ENCODE results near the gene GXYLT1. TPM values are rescaled to one million over a fixed set of nuclear protein-coding genes. Genes with fewer than 3 reads are reported as not detected.

The GXYLT1 gene
- total and polyA plus RNA-seq, 4 donors, result 8.6 to 16.3 (median 12.5) TPM

DNA sequence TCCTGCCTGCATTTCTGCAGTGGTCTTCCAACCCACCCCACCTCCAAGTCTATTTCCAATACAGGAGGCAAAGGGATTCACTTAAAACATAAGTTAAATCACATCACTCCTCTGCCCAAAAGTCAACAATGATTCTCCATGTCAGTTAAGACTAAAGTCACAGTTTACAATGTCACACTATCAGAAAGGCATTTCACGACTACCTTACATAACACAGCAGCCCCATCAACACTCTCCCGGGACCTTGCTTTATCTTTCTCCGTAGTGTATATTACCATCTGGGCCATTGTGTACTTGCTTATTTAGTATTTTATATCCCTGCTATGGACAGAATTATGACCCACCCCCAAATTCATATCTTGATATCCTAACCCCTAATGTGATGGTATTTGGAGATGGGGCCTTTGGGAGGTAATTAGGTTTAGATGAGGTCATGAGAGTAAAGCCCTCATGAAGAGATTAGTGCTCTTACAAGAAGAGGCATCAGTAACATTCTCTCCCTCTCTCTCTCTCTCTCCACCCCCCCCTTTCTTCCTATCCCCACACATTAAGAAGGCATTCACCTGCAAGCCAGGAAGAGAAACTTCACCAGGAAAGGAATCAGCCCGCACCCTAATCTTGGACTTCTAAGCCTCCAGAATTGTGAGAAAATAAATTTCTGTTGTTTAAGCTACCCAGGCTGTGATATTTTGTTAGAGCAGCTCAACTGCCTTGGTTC is 112.7 kb downstream of the GXYLT1 start:
- H3K9me3 ChIP-seq (ENCODE audit: control insufficient read depth, insufficient read depth, low read length), result no peaks in the 10 kb centered on the region
- H3K4me1 ChIP-seq (ENCODE audit: control insufficient read depth, insufficient read depth, low read length), result no peaks in the 10 kb centered on the region
- H3K27ac ChIP-seq (ENCODE audit: low read depth, low read length), result no peak overlapping the region
- no peaks in the 10 kb centered on the region for H3K27me3 ChIP-seq (ENCODE audit: control insufficient read depth, insufficient read depth, low read length)
- no peak for DNase-seq (ENCODE audit: low read depth in 4 of 6, low spot score in 6 of 6)
- no peaks in the 10 kb centered on the region for H3K36me3 ChIP-seq (ENCODE audit: control insufficient read depth, insufficient read depth, low read length)
- no peak overlapping the region for H3K4me3 ChIP-seq (ENCODE audit: low read depth, low read length)
- no CpG with 5 or more reads among the region's 4 CpGs for WGBS (ENCODE audit: insufficient coverage)

Other genes with a start within 250 kb of the GXYLT1 start
- 10 to 100 TPM; 29.0 to 54.9 TPM for gene YAF2, start 93.4 kb upstream of the GXYLT1 start, total RNA-seq
- gene YAF2, start 93.4 kb upstream of the GXYLT1 start, polyA plus RNA-seq (ENCODE audit: insufficient read length in 2 of 2), result 10 to 100 TPM; 30.9 to 41.6 TPM
- gene ZCRB1, start 181.2 kb upstream of the GXYLT1 start, total RNA-seq, result 10 to 100 TPM; 22.8 to 93.1 TPM
- gene ZCRB1, start 181.2 kb upstream of the GXYLT1 start, polyA plus RNA-seq (ENCODE audit: insufficient read length in 2 of 2), result 10 to 100 TPM; 79.8 to 90.1 TPM
- 10 to 100 TPM; 53.9 to 59.5 TPM for gene PPHLN1, start 181.3 kb upstream of the GXYLT1 start, total RNA-seq
- gene PPHLN1, start 181.3 kb upstream of the GXYLT1 start, polyA plus RNA-seq (ENCODE audit: insufficient read length in 2 of 2), result 10 to 100 TPM; 52.1 to 54.1 TPM

All from spinal cord (tissue), 10 donors.